ENCODE results near the gene PSMD2. TPM values are rescaled to one million over a fixed set of nuclear protein-coding genes. Genes with fewer than 3 reads are reported as not detected.

Gene PSMD2
- total RNA-seq, 1 donor from 2014 or later: 210 TPM

- peak overlapping the region; percentile 95 for H3K4me3 Mint-ChIP-seq
- peaks cover 23% of the 10 kb centered on the region for H3K4me1 Mint-ChIP-seq
- H3K36me3 Mint-ChIP-seq (ENCODE audit: low read depth): peaks cover 52% of the 10 kb centered on the region
- ChIA-PET CTCF (interaction anchor here (1.0 kb wide), 1 partner anchor 214 kb away, joined by 3 read pairs; no protein-coding TSS in a partner anchor), POLR2A (interaction anchor here (0.6 to 1.2 kb wide), 5 partner anchors 14 to 407 kb away, joined by 3 read pairs; partner anchors contain the start of gene FAM131A)
- no peak for TF ChIP-seq CTCF (IDR thresholded peaks at IDR 0.05)
- peak overlapping the region; percentile 67 for H3K27ac Mint-ChIP-seq
- no peaks in the 10 kb centered on the region for H3K27me3 Mint-ChIP-seq
- H3K9me3 Mint-ChIP-seq: no peaks in the 10 kb centered on the region
- DNase-seq (no peak), ATAC-seq (ENCODE audit: low read depth) (no peak)
- intact Hi-C loops (cut with micrococcal nuclease): loop anchor here (1.0 to 5.0 kb wide), 15 partner anchors 15 to 1139 kb away; partner anchors contain the start of genes ABCC5, ABCF3, AP2M1 and CAMK2N2
Measured at GRCh38 chr3:184299488-184300377, 692 bp downstream of the PSMD2 start.

GRCh38 chr3:184300378-184300720 lies 1.3 kb downstream of the PSMD2 start:
- peak overlapping the region; percentile 95 for H3K4me3 Mint-ChIP-seq
- intact Hi-C loops (cut with micrococcal nuclease): no loop called here
- ChIA-PET POLR2A (interaction anchor here (0.6 to 1.2 kb wide), 2 partner anchors 13 to 35 kb away, joined by 3 read pairs; no protein-coding TSS in a partner anchor), CTCF (no interaction called here)
- H3K9me3 Mint-ChIP-seq: no peaks in the 10 kb centered on the region
- no peak for TF ChIP-seq CTCF (IDR thresholded peaks at IDR 0.05)
- DNase-seq (no peak), ATAC-seq (ENCODE audit: low read depth) (no peak)
- H3K4me1 Mint-ChIP-seq: peaks cover 23% of the 10 kb centered on the region
- H3K36me3 Mint-ChIP-seq (ENCODE audit: low read depth): peaks cover 57% of the 10 kb centered on the region
- H3K27me3 Mint-ChIP-seq: no peaks in the 10 kb centered on the region
- no peak overlapping the region for H3K27ac Mint-ChIP-seq

DNA sequence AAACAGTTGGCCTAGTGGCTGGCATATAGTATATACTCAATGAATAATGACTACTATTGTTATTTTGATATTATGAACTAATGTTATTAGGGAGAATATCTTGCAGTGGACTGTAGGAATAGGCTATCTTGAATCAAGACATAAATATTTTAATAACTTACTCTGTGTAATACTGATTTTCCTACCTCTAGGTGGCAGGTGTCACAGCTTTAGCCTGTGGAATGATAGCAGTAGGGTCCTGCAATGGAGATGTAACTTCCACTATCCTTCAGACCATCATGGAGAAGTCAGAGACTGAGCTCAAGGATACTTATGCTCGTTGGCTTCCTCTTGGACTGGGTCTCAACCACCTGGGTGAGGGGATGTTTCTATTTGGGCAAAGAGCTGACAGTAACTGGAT lies 6.5 kb downstream of the PSMD2 start:
- intact Hi-C loops (cut with micrococcal nuclease): no loop called here
- no peaks in the 10 kb centered on the region for H3K9me3 Mint-ChIP-seq
- peaks cover 83% of the 10 kb centered on the region for H3K36me3 Mint-ChIP-seq (ENCODE audit: low read depth)
- no peak for TF ChIP-seq CTCF (IDR thresholded peaks at IDR 0.05)
- H3K4me3 Mint-ChIP-seq: no peak overlapping the region
- H3K4me1 Mint-ChIP-seq: peaks cover 1% of the 10 kb centered on the region
- peak; percentile 25 for ATAC-seq (ENCODE audit: low read depth)
- H3K27me3 Mint-ChIP-seq: no peaks in the 10 kb centered on the region
- ChIA-PET CTCF (interaction anchor here (1.4 kb wide), 1 partner anchor 13 kb away, joined by 5 read pairs; no protein-coding TSS in a partner anchor), POLR2A (interaction anchor here (0.8 to 1.1 kb wide), 2 partner anchors 10 to 1632 kb away, joined by 3 to 7 read pairs; partner anchors contain the start of gene TRA2B)
- no peak overlapping the region for H3K27ac Mint-ChIP-seq
- DNase-seq: no peak

DNA sequence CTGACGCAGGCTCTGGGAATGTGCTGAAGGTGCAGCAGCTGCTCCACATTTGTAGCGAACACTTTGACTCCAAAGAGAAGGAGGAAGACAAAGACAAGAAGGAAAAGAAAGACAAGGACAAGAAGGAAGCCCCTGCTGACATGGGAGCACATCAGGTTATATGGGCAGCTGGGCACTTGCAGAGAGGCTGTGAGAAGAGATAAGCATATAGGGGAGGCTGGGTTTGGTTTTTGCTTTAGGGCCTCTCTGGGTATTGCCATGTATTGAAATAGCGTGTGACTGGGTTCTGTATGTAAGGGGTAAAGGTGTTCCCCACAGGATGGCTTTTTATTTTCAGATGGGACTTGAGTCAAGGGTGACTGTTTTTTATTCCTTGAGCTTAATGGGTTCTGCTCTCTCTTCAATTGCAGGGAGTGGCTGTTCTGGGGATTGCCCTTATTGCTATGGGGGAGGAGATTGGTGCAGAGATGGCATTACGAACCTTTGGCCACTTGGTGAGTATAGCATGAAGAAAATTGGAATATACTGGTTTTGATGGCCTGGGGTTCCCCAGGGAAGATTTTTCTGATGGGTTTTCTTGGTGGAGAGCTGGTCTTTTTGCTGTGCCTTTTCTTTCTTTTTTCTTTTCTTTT lies 7.4 kb downstream of the PSMD2 start:
- H3K4me3 Mint-ChIP-seq: no peak overlapping the region
- ChIA-PET POLR2A (interaction anchor here (1.1 kb wide), 1 partner anchor 9 kb away, joined by 3 read pairs; no protein-coding TSS in a partner anchor), CTCF (interaction anchor here (1.4 kb wide), 1 partner anchor 12 kb away, joined by 5 read pairs; no protein-coding TSS in a partner anchor)
- no peak for TF ChIP-seq CTCF (IDR thresholded peaks at IDR 0.05)
- no peak overlapping the region for H3K27ac Mint-ChIP-seq
- intact Hi-C loops (cut with micrococcal nuclease): no loop called here
- H3K27me3 Mint-ChIP-seq: no peaks in the 10 kb centered on the region
- DNase-seq (no peak), ATAC-seq (ENCODE audit: low read depth) (no peak)
- peaks cover 78% of the 10 kb centered on the region for H3K36me3 Mint-ChIP-seq (ENCODE audit: low read depth)
- no peaks in the 10 kb centered on the region for H3K4me1 Mint-ChIP-seq
- H3K9me3 Mint-ChIP-seq: no peaks in the 10 kb centered on the region

- Mint-ChIP-seq H3K27ac (no peak overlapping the region), H3K27me3 (no peaks in the 10 kb centered on the region), H3K36me3 (ENCODE audit: low read depth) (peaks cover 63% of the 10 kb centered on the region), H3K4me3 (no peak overlapping the region), H3K4me1 (no peaks in the 10 kb centered on the region), H3K9me3 (no peaks in the 10 kb centered on the region)
- DNase-seq (no peak), ATAC-seq (ENCODE audit: low read depth) (no peak)
- intact Hi-C loops (cut with micrococcal nuclease): no loop called here
- CTCF ChIA-PET: no interaction called here
- POLR2A ChIA-PET: no interaction called here
- no peak for TF ChIP-seq CTCF (IDR thresholded peaks at IDR 0.05)
Measured at GRCh38 chr3:184307915-184308314, 8.9 kb downstream of the PSMD2 start.
